Mesenteric fat pad (tissue), 1 donor: Measurements from ENCODE around the gene KCNK18. TPM values are rescaled to one million over a fixed set of nuclear protein-coding genes. Genes with fewer than 3 reads are reported as not detected.

Experiments
- DNase-seq: peaks from one replicate; pipeline ENCODE4 v3.0.0-alpha.2; 2020; ENCODE audit warnings: low spot score
- microRNA-seq: library from miRNA; unstranded; fragments of <30 nt; microRNA quantifications from one replicate; pipeline ENCODE4 v1.2.0, GENCODE V29; 2020; ENCODE audit warnings: borderline number of aligned reads
- total RNA-seq: library from RNA; stranded (reverse); fragmentation: NEBNext Ultra II Directional; extraction: Animal tissue kit (Norgen Biotek cat#: 25700); gene quantifications from one replicate; pipeline ENCODE4 v1.2.1, GENCODE V29; 2021
- donor health status: DM: yes; HTN: yes; CAD: no.

Gene KCNK18
- total RNA-seq, 1 donor from 2014 or later: not detected

DNA sequence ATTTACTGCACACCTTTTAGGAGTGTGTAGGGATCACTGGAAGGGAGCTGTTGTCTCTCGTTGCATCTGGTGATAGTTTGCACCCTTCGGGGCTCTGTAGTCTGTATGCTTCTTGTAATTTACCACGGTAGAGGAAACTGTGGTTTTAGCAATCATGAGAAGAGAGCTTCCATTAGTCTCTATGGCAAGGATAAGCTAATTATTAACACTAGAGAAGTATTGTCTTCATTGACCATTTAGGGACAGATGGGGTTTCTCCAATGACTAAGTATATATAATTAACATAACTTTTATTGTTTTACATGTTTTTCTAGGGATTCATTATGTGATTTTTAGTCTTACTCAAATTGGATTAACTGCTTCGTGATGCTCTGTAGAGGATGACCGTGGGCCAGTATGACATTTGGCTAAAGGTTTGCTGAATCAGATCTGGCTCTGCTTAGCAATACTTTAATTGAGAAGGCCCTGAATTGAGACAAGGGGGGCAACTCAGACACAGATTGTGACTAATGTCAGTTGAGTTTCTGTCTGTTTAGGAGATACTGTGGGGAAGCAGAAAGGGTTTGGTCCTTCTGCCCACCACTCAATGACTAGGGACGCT is 52.3 kb downstream of the KCNK18 start:
- no peak for DNase-seq

DNA sequence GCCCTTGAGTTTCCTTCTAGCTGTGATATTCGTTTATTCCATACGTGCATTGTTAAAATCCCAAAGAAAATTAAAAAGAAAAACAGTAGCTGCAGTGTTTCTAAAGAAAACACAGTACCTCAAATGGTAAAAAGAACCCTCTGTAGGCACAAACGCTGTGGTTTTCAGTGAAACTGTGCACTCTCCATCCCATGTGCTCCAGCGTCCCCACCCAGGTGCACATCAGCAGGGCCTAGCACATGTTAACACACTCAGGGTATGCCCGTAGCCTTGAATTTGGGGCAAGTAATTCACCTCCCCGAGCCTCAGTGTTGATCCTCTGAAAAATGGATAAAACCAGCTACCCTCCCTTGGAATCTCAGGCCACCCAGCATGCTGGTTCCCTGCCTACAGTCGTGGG is 53.1 kb downstream of the KCNK18 start:
- DNase-seq: no peak

DNA sequence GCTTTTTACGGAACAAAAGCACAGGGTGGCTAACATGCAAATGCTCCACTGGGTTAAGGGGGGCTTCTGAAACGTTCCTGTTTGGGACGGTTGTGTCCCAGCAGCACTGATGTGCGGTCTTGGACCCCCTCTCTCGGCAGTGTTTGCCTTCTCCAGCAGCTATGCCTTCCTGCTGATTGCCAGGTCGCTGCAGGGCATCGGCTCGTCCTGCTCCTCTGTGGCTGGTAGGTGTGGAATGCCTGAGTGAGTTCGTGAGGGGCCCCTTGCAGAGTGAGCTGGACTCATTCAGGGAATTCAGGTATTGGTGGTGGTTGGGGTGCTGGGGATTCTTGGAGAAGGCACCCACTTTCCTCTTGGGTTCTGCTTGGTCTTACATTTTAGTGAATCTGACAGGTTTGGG is 56.6 kb downstream of the KCNK18 start:
- no peak for DNase-seq

DNA sequence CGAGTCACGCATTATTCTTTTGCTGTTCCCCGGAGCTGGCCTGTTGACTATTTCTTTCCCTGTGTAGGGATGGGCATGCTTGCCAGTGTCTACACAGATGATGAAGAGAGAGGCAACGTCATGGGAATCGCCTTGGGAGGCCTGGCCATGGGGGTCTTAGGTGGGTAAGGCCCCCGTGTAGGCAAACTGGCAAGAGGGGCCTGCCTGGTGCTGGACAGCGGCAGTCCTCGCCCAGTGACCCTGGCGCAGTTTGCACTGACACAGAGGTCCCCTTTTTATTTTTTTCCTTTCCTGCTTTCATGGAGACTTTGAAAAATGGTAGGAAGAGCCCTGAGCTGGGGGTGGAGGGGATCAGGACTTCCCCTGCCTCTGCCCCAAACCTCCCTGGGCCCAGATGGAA is 57.0 kb downstream of the KCNK18 start:
- no peak for DNase-seq

DNA sequence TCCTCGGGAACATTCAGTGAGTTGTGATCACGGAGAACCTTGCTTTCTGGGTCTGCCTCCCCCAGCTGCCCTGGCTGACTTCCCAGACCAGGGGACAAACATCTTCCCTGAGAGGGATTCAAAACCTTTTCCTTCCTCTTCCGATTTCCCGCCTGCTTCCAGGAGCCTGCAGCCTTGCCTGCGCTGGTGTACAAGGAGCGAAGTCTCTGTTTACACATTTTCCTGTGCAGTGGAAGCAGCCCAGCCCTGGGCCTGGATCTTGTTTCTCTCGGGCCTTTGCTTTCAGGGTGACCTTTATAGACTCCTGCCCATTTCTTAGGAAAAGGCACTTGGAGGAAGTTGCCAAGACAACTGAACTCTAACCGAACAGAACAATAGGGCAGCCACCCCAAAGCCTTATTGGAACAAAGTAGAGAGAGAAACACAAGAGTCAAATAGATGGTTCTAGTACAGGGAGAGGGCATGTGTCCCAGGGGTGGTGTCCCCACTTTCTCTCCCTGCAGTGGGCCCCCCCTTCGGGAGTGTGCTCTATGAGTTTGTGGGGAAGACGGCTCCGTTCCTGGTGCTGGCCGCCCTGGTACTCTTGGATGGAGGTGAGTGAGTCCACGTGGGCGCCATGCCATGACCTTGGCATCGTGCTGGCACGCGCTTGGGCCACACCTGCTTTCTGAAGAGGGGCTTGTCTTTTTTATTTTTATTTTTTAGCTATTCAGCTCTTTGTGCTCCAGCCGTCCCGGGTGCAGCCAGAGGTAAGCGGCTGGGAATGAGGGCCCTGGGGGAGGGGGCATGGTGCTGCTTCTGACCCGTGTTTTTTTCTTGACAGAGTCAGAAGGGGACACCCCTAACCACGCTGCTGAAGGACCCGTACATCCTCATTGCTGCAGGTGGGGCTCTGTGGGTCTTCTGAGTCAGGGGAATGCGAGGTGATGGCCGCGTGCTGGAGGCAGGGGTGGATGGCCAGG is 57.8 kb downstream of the KCNK18 start:
- peak; percentile 81 for DNase-seq

DNA sequence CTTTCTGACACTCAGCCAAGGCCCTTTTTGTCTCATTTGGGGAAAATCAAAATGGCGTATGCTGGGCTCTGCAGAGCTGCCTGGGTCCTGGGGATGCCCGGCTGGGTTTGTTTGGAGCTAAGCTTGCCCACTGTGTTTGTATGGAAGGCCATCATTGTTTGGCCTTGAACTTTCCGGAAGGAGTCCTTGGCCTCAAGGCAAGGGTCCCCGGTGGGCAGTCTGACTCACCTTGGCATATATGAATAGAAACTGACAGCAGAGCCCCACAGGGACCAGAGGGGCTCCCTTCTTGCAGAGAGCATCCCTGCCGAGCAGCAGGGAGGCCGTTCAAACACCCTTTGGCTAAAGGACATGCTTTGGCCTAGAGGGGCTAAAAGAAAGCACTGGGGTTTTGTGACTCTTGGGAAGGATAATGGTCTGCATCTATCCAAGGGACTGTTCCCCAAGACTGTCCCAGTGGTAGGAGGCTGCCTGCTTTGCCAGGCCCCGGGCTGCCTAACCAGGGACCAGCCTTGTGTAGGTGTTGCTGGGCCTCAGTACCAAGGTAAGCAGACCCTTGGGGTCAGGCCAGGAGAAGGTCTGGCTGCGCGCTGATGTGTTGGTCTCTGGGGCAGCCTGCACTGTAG is 58.7 kb downstream of the KCNK18 start:
- DNase-seq: no peak

DNA sequence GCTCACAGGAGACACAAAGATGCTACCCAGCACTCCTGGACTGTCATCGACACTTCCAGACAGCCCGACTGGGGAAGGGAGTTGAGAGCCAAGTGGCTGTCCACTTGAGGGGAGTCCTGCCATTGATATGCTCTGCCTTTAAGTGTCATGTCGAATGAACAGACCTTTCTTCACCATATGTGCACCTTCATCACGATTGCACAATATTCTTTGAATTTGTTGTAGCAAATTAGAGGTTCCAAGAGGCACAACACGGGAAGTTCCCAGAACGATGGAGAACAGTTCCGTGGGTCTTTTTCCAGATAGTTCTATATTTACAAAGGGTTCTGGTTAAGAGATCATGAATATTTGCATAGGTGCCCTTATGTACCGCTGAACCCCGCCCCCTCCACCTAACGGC is 59.6 kb downstream of the KCNK18 start:
- peak; percentile 72 for DNase-seq

DNA sequence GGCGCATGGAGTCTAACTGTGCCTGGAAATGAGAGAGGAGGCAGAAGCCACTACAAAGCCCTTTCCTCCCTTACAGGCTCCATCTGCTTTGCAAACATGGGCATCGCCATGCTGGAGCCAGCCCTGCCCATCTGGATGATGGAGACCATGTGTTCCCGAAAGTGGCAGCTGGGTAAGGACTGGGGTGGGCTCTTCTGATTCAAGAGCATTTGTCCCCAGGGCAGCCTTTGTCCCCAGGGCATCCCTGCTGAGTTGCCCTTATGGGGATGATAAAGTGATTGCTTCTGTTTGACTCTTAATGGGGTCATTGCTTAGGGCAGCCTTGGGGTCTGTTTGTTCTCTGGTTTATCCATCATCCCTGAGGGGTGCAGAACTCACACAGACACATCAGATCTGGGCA is 60.4 kb downstream of the KCNK18 start:
- DNase-seq: no peak

DNA sequence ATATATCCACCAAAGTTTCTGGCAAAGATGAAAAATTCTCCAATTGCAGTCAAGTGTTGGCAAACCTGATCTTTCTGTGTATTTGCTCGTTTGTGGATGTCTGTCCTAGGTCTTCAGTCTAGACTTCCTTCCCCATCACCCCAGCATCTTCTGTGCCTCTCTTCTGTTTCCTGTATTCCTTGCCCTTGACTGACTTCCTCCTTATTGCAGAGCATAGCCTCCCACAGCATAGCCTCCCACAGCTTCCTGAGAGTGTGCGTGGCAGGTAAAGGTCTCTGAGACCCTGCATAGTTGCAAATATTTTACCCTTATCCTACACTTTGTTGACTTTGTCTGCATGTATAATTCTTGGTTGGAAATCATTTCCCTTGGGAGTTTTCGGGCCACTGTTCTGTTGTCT is 62.0 kb downstream of the KCNK18 start:
- DNase-seq: no peak

Small RNA genes lying within 50 kb of the gene (microRNA-seq; reads per million reads assigned to microRNA genes)
- gene MIR3663: not detected

Other genes with a start within 250 kb of the KCNK18 start
- gene SHTN1, start 192.3 kb upstream of the KCNK18 start, total RNA-seq: 21.1 TPM
- not detected for gene VAX1, start 59.2 kb upstream of the KCNK18 start, total RNA-seq
- 0.42 TPM for gene SLC18A2, start 43.6 kb downstream of the KCNK18 start, total RNA-seq
- gene PDZD8, start 178.0 kb downstream of the KCNK18 start, total RNA-seq: 36.7 TPM